ENCODE measurements around the gene ADAM10.

Gene ADAM10

DNA sequence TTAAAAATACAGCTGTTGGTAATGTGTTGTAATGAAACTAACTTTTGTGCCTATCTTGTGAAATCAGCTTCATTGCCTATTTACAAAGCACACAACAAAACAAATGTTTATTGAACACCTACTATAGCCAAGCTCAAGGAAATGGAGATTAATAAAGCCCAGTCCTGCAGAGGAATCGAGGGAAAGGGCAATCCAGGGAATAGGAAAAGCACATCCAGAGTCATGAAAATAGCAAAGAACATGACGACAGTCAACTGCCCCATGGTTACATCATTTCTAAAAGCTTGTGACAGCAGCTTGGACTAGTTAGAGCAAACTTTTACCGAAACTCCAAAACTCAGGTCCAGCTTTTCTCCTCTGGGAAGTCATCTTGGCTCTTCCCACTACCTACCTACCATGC, 160.5 kb downstream of the ADAM10 start:
- ChIA-PET CTCF (interaction anchor here (0.7 kb wide), 1 partner anchor 143 kb away, joined by 3 read pairs; no protein-coding TSS in a partner anchor), POLR2A (no interaction called here)
- H3K36me3 ChIP-seq (ENCODE audit: control insufficient read depth in 2 of 2, insufficient read depth in 1 of 2, low read length in 2 of 2), result no peaks in the 10 kb centered on the region
- no peaks in the 10 kb centered on the region for H3K9me3 ChIP-seq (ENCODE audit: control insufficient read depth, insufficient read depth, low read depth, low read length)
- H3K4me3 ChIP-seq (ENCODE audit: low read depth, low read length), result no peak overlapping the region
- TF ChIP-seq ZNF654 (tag by site-specific recombination; IDR thresholded peaks at IDR 0.05; ENCODE audit: low read depth) (no peak), ZNF626 (tag by site-specific recombination; IDR thresholded peaks at IDR 0.05) (no peak), ZNF664 (tag by site-specific recombination; IDR thresholded peaks at IDR 0.05) (0 out of 2 replicates have a peak, but pooled peaks have one; percentile 25), ZNF558 (tag by site-specific recombination; IDR thresholded peaks at IDR 0.05) (no peak)
- TF ChIP-seq, protein P1, sequence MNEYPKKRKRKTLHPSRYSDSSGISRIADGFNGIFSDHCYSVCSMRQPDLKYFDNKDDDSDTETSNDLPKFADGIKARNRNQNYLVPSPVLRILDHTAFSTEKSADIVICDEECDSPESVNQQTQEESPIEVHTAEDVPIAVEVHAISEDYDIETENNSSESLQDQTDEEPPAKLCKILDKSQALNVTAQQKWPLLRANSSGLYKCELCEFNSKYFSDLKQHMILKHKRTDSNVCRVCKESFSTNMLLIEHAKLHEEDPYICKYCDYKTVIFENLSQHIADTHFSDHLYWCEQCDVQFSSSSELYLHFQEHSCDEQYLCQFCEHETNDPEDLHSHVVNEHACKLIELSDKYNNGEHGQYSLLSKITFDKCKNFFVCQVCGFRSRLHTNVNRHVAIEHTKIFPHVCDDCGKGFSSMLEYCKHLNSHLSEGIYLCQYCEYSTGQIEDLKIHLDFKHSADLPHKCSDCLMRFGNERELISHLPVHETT (tag by site-specific recombination; IDR thresholded peaks at IDR 0.05), result no peak
- H3K27ac ChIP-seq (ENCODE audit: extremely low read depth, low read depth, low read length), result no peak overlapping the region
- H3K4me1 ChIP-seq (ENCODE audit: control insufficient read depth, insufficient read depth, low read length), result no peaks in the 10 kb centered on the region

DNA sequence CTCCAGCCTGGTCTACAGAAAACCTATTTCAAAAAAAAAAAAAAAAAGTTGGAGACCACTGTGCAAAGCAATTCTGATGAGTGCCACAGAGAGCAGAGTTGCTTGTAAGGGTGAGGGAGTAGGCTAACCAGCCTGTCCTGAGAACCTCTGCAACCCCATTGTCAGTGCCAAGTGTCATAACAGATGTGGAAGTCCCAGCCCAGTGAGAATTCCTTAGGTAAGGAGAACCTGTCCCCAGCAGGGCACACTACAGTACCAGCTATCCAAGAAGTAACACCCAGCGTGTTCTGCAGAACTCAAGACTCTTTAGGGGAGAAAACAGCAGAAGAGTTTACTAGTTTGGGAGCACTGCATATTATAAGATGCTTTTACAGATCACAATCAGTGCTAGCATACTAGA, 161.4 kb downstream of the ADAM10 start:
- H3K9me3 ChIP-seq (ENCODE audit: control insufficient read depth, insufficient read depth, low read depth, low read length), result no peaks in the 10 kb centered on the region
- H3K4me1 ChIP-seq (ENCODE audit: control insufficient read depth, insufficient read depth, low read length), result no peaks in the 10 kb centered on the region
- CTCF ChIA-PET, result no interaction called here
- no peak overlapping the region for H3K27ac ChIP-seq (ENCODE audit: extremely low read depth, low read depth, low read length)
- TF ChIP-seq ZNF214 (tag by site-specific recombination; IDR thresholded peaks at IDR 0.05; ENCODE audit: borderline replicate concordance), result no peak
- TF ChIP-seq, protein P2, sequence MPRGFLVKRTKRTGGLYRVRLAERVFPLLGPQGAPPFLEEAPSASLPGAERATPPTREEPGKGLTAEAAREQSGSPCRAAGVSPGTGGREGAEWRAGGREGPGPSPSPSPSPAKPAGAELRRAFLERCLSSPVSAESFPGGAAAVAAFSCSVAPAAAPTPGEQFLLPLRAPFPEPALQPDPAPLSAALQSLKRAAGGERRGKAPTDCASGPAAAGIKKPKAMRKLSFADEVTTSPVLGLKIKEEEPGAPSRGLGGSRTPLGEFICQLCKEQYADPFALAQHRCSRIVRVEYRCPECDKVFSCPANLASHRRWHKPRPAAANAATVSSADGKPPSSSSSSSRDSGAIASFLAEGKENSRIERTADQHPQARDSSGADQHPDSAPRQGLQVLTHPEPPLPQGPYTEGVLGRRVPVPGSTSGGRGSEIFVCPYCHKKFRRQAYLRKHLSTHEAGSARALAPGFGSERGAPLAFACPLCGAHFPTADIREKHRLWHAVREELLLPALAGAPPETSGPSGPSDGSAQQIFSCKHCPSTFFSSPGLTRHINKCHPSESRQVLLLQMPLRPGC (tag by site-specific recombination; IDR thresholded peaks at IDR 0.05), result no peak
- TF ChIP-seq ZSCAN30 (tag by site-specific recombination; IDR thresholded peaks at IDR 0.05), result no peak
- no peak for TF ChIP-seq ZNF157 (tag by site-specific recombination; IDR thresholded peaks at IDR 0.05)
- no peak for TF ChIP-seq KLF1 (tag by site-specific recombination; IDR thresholded peaks at IDR 0.05)
- TF ChIP-seq ZFHX2 (tag by site-specific recombination; conservative IDR thresholded peaks at IDR 0.05), result no peak
- TF ChIP-seq ZNF175 (tag by site-specific recombination; IDR thresholded peaks at IDR 0.05), result no peak
- TF ChIP-seq ZNF701 (tag by site-specific recombination; IDR thresholded peaks at IDR 0.05), result no peak
- POLR2A ChIA-PET, result no interaction called here
- no peak overlapping the region for H3K4me3 ChIP-seq (ENCODE audit: low read depth, low read length)
- H3K36me3 ChIP-seq (ENCODE audit: control insufficient read depth in 2 of 2, insufficient read depth in 1 of 2, low read length in 2 of 2), result no peaks in the 10 kb centered on the region

DNA sequence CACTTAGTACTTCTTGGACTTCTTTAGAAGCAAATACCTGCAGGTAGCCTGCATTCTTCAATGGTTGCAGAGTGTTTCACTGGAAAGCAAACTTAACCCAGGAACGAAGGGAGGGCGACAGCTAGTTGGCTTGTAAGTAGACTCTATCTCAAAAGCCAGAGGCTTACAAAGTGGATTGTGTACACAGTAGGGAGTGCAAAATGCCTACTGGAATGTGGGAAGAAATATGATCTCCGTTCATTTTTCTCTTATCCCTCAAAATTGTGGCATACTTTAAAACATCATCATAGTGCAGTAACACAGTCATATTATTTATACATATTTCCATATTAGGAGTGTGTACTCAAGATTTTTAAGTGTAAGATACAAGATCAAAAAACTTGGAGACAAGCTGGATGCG, 162.0 kb downstream of the ADAM10 start:
- CTCF ChIA-PET, result no interaction called here
- no peak for TF ChIP-seq ZFP41 (tag by site-specific recombination; IDR thresholded peaks at IDR 0.05; ENCODE audit: borderline replicate concordance)
- TF ChIP-seq YY2 (tag by site-specific recombination; IDR thresholded peaks at IDR 0.05), result no peak
- TF ChIP-seq ZNF768 (tag by site-specific recombination; IDR thresholded peaks at IDR 0.05), result no peak
- no peak for TF ChIP-seq ZNF114 (tag by site-specific recombination; IDR thresholded peaks at IDR 0.05)
- no peak for TF ChIP-seq ZNF391 (tag by site-specific recombination; IDR thresholded peaks at IDR 0.05; ENCODE audit: borderline replicate concordance, low read depth)
- TF ChIP-seq, protein P3, sequence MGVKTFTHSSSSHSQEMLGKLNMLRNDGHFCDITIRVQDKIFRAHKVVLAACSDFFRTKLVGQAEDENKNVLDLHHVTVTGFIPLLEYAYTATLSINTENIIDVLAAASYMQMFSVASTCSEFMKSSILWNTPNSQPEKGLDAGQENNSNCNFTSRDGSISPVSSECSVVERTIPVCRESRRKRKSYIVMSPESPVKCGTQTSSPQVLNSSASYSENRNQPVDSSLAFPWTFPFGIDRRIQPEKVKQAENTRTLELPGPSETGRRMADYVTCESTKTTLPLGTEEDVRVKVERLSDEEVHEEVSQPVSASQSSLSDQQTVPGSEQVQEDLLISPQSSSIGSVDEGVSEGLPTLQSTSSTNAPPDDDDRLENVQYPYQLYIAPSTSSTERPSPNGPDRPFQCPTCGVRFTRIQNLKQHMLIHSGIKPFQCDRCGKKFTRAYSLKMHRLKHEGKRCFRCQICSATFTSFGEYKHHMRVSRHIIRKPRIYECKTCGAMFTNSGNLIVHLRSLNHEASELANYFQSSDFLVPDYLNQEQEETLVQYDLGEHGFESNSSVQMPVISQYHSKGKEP (tag by site-specific recombination; IDR thresholded peaks at IDR 0.05), result no peak
- no peak for TF ChIP-seq ZNF175 (tag by site-specific recombination; IDR thresholded peaks at IDR 0.05)
- no peak for TF ChIP-seq TCF7L2 (IDR thresholded peaks at IDR 0.05; ENCODE audit: borderline replicate concordance, low read depth, low read length)
- no peak for TF ChIP-seq HOXD13 (CRISPR knock-in tag; IDR thresholded peaks at IDR 0.05; ENCODE audit: borderline replicate concordance)
- TF ChIP-seq ZFP69B (tag by site-specific recombination; IDR thresholded peaks at IDR 0.05), result no peak
- TF ChIP-seq, protein P4, sequence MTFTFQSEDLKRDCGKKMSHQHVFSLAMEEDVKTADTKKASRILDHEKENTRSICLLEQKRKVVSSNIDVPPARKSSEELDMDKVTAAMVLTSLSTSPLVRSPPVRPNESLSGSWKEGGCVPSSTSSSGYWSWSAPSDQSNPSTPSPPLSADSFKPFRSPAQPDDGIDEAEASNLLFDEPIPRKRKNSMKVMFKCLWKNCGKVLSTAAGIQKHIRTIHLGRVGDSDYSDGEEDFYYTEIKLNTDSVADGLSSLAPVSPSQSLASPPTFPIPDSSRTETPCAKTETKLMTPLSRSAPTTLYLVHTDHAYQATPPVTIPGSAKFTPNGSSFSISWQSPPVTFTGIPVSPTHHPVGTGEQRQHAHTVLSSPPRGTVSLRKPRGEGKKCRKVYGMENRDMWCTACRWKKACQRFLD (tag by site-specific recombination; IDR thresholded peaks at IDR 0.05), result no peak
- Histone ChIP-seq H3K4me1 (ENCODE audit: control insufficient read depth, insufficient read depth, low read length) (no peaks in the 10 kb centered on the region), H3K4me3 (ENCODE audit: low read depth, low read length) (no peak overlapping the region), H3K36me3 (ENCODE audit: control insufficient read depth in 2 of 2, insufficient read depth in 1 of 2, low read length in 2 of 2) (no peaks in the 10 kb centered on the region), H3K9me3 (ENCODE audit: control insufficient read depth, insufficient read depth, low read depth, low read length) (no peaks in the 10 kb centered on the region), H3K27ac (ENCODE audit: extremely low read depth, low read depth, low read length) (no peak overlapping the region)
- POLR2A ChIA-PET, result no interaction called here

All from HEK293 (cell line).